CMK (cell line): Measurements from ENCODE around the gene TBC1D7.

Experiments
- DNase-seq: peaks from one replicate; pipeline ENCODE4 v3.0.0-alpha.2; 2010; ENCODE audit warnings: low read depth

Gene TBC1D7

DNA sequence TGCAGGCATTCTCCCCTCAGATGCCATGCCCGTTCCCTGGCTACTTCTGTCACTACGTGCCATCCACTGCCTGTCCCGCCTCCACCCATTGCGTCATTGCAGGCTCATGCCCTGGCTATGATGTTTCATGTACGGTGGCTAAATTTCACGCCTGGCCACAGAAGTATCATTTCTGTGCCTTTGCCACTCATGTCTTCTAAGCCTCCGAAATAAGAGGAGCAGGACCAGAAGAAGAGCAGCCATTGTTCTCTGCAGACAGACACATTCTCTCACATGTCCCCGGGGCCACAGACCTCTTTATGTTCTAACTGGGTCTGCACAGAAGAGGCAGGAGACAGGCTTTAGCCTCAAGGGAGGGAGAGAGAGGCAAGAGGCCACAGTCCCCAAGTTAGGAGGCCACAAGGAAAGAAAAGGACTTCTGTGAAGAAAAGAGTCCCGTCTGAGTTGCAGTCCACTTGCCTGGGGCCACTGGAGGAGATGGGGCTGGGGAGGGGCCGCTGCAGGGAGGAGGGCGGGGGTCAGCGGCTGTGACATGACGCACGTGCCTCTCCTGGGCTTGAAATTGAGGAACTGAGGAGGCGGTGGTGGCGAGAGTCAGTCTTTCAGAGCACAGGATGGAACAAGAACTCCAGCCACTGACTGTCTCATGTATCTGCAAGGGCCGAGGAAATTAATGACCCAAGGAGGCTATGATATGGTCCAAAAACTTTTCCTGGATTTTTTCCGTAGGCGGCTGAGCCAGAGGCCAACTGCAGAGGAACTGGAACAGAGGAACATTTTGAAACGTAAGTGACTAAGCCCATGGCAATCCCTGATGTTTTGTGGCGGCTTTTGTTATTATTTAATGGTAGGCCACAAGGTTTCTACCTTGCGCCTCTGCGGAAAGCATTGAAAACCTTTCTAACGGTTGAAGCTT lies 55.9 kb downstream of the TBC1D7 start:
- no peak for DNase-seq

DNA sequence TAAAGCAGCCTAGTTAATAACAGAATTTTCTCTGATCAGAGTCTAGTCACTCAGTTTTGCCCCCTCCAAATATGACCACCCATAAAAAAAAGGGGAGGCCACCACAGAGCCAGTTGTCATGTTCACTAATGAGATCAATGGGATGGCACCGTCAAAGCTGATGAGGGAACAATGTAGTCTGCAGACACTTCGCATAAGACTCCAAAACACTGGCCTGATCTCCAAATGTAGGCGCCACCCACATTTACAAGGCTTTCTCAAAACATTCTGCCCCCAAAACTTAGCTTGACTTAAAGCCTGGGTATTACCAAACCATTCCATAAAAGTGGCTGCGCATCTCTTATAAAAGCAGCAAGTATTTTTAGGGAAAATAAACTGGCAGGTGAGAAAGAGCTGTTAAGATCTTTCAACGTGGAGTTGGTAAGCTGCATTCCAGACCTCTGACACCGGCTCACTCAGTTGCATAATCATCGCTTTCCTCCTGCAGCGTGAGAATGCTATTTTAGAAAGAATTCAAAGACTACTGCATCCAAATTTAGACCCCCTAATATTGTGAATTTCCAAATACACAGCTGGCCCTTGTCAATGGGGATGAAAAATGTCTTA lies 59.3 kb downstream of the TBC1D7 start:
- DNase-seq, result no peak

DNA sequence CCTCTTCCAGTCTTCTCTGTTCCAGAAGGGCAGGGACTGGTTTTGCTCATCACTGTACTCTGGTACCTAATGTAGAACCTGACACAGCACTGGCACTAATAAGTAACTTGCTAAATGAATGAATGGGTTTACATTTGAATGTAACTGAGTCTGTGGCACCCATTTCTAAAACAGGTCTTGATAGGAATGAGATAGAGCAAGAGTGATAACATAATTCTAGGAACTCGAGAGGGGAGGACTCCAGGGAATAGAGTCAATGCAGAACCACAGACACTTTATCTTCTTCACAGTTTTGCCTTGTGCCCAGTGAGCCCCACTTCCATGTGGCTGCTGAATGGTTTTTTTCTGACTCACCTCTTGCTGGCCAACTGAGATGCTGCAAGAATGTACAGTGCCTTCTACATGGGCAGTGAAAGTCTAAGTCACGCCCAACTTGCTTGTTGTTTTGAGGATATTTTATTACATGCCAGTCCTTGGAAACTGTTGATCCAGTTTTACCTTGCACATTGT lies 61.1 kb downstream of the TBC1D7 start:
- no peak for DNase-seq

- DNase-seq, result no peak
These were observed 64.7 kb downstream of the TBC1D7 start for GRCh38 chr6:13263669-13264068.

- no peak for DNase-seq
These were observed 65.8 kb downstream of the TBC1D7 start for GRCh38 chr6:13262302-13263230.

- DNase-seq, result no peak
These were observed 66.8 kb downstream of the TBC1D7 start for GRCh38 chr6:13261464-13261994.

DNA sequence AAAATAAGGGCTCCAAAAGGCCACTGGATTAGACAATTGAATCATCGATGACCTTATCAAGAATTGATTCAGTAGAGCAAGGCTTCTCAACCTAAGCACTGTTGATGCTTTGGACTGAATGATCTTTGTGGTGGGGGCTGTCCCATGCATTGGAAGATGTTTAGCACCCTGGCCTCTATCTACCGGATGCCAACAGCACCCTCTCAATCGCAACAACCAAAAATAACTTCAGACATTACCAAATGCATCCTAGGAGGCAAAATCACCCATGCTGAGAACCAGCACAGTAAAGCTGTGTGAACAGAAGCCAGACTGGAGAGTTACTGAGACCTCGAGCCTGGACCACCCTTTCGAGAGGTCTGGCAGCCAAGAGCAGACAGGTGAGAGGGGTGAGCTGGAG lies 67.5 kb downstream of the TBC1D7 start:
- DNase-seq, result no peak

GRCh38 chr6:13260101-13260598 lies 68.2 kb downstream of the TBC1D7 start:
- DNase-seq, result no peak

GRCh38 chr6:13259393-13259792 lies 68.9 kb downstream of the TBC1D7 start:
- DNase-seq, result no peak

DNA sequence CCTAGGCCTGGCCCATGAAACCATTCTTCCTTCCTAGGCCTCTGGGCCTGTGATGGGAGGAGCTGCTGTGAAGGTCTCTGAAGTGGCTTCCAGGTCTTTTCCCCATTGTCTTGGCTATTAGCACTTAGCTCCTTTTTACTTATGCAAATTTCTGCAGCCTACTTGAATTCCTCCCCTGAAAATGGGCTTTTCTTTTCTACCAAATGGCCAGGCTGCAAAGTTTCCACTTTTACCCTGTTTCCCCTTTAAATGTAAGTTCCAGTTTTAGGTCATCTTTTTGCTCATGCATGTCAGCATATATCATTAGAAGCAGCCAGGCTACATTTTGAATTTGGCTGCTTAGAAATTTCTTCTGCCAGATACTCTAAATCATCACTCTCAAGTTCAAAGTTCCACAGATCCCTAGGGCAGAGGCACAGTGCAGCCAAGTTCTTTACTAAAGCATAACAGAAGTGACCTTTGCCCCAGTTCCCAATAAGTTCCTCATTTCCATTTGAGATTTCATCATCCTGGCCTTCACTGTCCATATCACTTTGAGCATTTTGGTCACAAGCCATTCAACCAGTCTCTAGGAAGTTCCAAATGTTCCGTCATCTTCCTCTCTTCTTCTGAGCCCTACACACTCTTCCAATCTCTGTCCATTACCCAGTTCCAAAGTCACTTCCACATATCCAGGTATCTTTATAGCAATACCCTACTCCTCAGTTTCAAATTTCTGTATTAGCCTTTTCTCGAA lies 71.9 kb downstream of the TBC1D7 start:
- no peak for DNase-seq
